GM12878 (cell line): ENCODE data around the gene DIP2C. TPM values are rescaled to one million over a fixed set of nuclear protein-coding genes. Genes with fewer than 3 reads are reported as not detected.

ENCODE experiments used
- BHLHE40 ChIP-seq, 2 experiments: fragments of 450-650 bp in 1 of 2; IDR thresholded peaks; 2 replicates each; pipeline ENCODE4 v1.6.1; 2011 to 2017; ENCODE audit warnings: low read depth in 2 of 2, borderline replicate concordance in 1 of 2, improper control_type of control experiment in 1 of 2, low read length in 1 of 2, mild to moderate bottlenecking in 1 of 2
- CBX3 ChIP-seq: fragments of 200-600 bp; sonication (generic); IDR thresholded peaks from 2 replicates; pipeline ENCODE4 v1.6.1; 2016; ENCODE audit warnings: low read depth, borderline replicate concordance
- IKZF1 ChIP-seq: fragments of 450-650 bp; conservative IDR thresholded peaks from 2 replicates; pipeline ENCODE4 v1.6.1; 2017; ENCODE audit warnings: antibody characterized with exemption, mild to moderate bottlenecking
- POU2F2 ChIP-seq: IDR thresholded peaks from 3 replicates; pipeline ENCODE4 v1.6.1; 2011; ENCODE audit warnings: low read depth, mild to moderate bottlenecking, low read length, borderline replicate concordance
- RAD51 ChIP-seq: fragments of 450-650 bp; IDR thresholded peaks from 2 replicates; pipeline ENCODE4 v1.6.1; 2016; ENCODE audit warnings: moderate library complexity, mild to moderate bottlenecking, inconsistent platforms
- RB1 ChIP-seq: fragments of 450-650 bp; formaldehyde crosslinking; IDR thresholded peaks from 2 replicates; pipeline ENCODE4 v1.6.1; 2017; ENCODE audit warnings: mild to moderate bottlenecking, borderline replicate concordance
- SREBF1 ChIP-seq: IDR thresholded peaks from 2 replicates; pipeline ENCODE4 v1.6.1; 2012; ENCODE audit warnings: mild to moderate bottlenecking, low read length
- USF2 ChIP-seq: IDR thresholded peaks from 2 replicates; pipeline ENCODE4 v1.6.1; 2011; ENCODE audit warnings: low read depth, low read length, improper control_type of control experiment, borderline replicate concordance
- ZBTB40 ChIP-seq: fragments of 450-650 bp; IDR thresholded peaks from 2 replicates; pipeline ENCODE4 v1.6.1; 2016; ENCODE audit warnings: mild to moderate bottlenecking, moderate library complexity, borderline replicate concordance
- polyA plus RNA-seq, 11 experiments: library from polyadenylated mRNA; depleted of rRNA in 4 of 11; unstranded in 6 of 11; stranded (reverse) in 5 of 11; fragments of >200 nt; fragmentation: Nextera tagmentation in 4 of 11; fragmentation: Illumina TruSeq in 1 of 11; extraction: Ambion mirVana in 4 of 11; extraction: Trizol in 1 of 11; gene quantifications; 1 replicate in 1 of 11; 2 replicates in 10 of 11; pipeline versions ENCODE4 v1.2.1 to v1.2.3, GENCODE V29; 2011 to 2016; ENCODE audit warnings: inconsistent platforms in 2 of 11, missing spikeins in 2 of 11, low read depth in 1 of 11
- total RNA-seq, 4 experiments: library from RNA; depleted of rRNA in 3 of 4; stranded (reverse); fragments of >200 nt in 3 of 4; fragmentation: Illumina TruSeq in 1 of 4; extraction: Trizol in 1 of 4; gene quantifications; 2 replicates each; pipeline versions ENCODE4 v1.2.1 to v1.2.3, GENCODE V29; 2013 to 2021
- TF ChIP-seq, protein P1 (sequence below): fragments of 450-650 bp; formaldehyde crosslinking; IDR thresholded peaks from 2 replicates; pipeline ENCODE4 v1.4.0; 2022; ENCODE audit warnings: mild to moderate bottlenecking, moderate library complexity
- TF ChIP-seq, protein P2 (sequence below): IDR thresholded peaks from 2 replicates; pipeline ENCODE4 v1.6.1; 2012; ENCODE audit warnings: mild to moderate bottlenecking, low read depth, low read length

Gene DIP2C
- total and polyA plus RNA-seq, 10 of the 15 experiments (the other 5 are each of a cell fraction or from before 2014, with no cell fraction given), result 0.01 to 0.10 (median 0.06) TPM

- no peak for TF ChIP-seq IKZF1
- TF ChIP-seq POU2F2, result no peak
- TF ChIP-seq CBX3, result no peak
- TF ChIP-seq RAD51, result no peak
- TF ChIP-seq USF2, result no peak
- TF ChIP-seq, protein P1, sequence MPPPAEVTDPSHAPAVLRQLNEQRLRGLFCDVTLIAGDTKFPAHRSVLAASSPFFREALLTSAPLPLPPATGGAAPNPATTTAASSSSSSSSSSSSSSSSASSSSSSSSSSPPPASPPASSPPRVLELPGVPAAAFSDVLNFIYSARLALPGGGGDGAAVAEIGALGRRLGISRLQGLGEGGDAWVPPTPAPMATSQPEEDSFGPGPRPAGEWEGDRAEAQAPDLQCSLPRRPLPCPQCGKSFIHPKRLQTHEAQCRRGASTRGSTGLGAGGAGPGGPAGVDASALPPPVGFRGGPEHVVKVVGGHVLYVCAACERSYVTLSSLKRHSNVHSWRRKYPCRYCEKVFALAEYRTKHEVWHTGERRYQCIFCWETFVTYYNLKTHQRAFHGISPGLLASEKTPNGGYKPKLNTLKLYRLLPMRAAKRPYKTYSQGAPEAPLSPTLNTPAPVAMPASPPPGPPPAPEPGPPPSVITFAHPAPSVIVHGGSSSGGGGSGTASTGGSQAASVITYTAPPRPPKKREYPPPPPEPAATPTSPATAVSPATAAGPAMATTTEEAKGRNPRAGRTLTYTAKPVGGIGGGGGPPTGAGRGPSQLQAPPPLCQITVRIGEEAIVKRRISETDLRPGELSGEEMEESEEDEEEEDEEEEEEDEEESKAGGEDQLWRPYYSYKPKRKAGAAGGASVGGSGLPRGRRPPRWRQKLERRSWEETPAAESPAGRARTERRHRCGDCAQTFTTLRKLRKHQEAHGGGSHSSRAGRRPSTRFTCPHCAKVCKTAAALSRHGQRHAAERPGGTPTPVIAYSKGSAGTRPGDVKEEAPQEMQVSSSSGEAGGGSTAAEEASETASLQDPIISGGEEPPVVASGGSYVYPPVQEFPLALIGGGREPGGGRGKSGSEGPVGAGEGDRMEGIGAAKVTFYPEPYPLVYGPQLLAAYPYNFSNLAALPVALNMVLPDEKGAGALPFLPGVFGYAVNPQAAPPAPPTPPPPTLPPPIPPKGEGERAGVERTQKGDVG (CRISPR knock-in tag), result no peak
- TF ChIP-seq, protein P2, sequence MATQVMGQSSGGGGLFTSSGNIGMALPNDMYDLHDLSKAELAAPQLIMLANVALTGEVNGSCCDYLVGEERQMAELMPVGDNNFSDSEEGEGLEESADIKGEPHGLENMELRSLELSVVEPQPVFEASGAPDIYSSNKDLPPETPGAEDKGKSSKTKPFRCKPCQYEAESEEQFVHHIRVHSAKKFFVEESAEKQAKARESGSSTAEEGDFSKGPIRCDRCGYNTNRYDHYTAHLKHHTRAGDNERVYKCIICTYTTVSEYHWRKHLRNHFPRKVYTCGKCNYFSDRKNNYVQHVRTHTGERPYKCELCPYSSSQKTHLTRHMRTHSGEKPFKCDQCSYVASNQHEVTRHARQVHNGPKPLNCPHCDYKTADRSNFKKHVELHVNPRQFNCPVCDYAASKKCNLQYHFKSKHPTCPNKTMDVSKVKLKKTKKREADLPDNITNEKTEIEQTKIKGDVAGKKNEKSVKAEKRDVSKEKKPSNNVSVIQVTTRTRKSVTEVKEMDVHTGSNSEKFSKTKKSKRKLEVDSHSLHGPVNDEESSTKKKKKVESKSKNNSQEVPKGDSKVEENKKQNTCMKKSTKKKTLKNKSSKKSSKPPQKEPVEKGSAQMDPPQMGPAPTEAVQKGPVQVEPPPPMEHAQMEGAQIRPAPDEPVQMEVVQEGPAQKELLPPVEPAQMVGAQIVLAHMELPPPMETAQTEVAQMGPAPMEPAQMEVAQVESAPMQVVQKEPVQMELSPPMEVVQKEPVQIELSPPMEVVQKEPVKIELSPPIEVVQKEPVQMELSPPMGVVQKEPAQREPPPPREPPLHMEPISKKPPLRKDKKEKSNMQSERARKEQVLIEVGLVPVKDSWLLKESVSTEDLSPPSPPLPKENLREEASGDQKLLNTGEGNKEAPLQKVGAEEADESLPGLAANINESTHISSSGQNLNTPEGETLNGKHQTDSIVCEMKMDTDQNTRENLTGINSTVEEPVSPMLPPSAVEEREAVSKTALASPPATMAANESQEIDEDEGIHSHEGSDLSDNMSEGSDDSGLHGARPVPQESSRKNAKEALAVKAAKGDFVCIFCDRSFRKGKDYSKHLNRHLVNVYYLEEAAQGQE, result no peak
- TF ChIP-seq BHLHE40 (IDR thresholded peaks at IDR 0.05; ENCODE audit: borderline replicate concordance in 1 of 2, low read depth in 2 of 2, low read length in 1 of 2), result no peak
- TF ChIP-seq ZBTB40, result no peak
- no peak for TF ChIP-seq SREBF1
- no peak for TF ChIP-seq RB1
Measured at GRCh38 chr10:440127-440526, 249.3 kb downstream of the DIP2C start (continued).
